Smooth muscle cell (in vitro differentiated cells): ENCODE results near the gene BANP. TPM values are rescaled to one million over a fixed set of nuclear protein-coding genes. Genes with fewer than 3 reads are reported as not detected.
"Not testable (repeated sequence)": the region's sequence is repeated elsewhere in the genome, so short reads cannot be mapped to it uniquely, and the experiment has no call there.

ENCODE experiments used
- DNase-seq: peaks from one replicate; lab custom pipeline; 2025; ENCODE audit not compliant: unreplicated experiment; lab: John Stamatoyannopoulos, UW
- H2AFZ ChIP-seq: fragments of 200-600 bp; sonication (generic); 2 replicates; pipeline ENCODE4 v1.6.0; 2016; ENCODE audit warnings: antibody characterized with exemption, low read depth, mild to moderate bottlenecking
- H3F3A ChIP-seq: fragments of 200-600 bp; sonication (generic); 2 replicates; pipeline ENCODE4 v1.6.0; 2017; ENCODE audit warnings: antibody characterized with exemption, low read depth
- H3K27ac ChIP-seq: fragments of 200-600 bp; sonication (generic); 2 replicates; pipeline ENCODE4 v1.5.1; 2016; ENCODE audit warnings: low read depth, mild to moderate bottlenecking
- H3K27me3 ChIP-seq: fragments of 200-600 bp; sonication (generic); 2 replicates; pipeline ENCODE4 v1.6.1; 2016; ENCODE audit warnings: low read depth, mild to moderate bottlenecking
- H3K36me3 ChIP-seq: fragments of 200-600 bp; sonication (generic); 2 replicates; pipeline ENCODE4 v1.5.1; 2016; ENCODE audit warnings: low read depth
- H3K4me1 ChIP-seq: fragments of 200-600 bp; sonication (generic); 2 replicates; pipeline ENCODE4 v1.5.1; 2016; ENCODE audit warnings: low read depth
- H3K4me2 ChIP-seq: fragments of 200-600 bp; sonication (generic); 2 replicates; pipeline ENCODE4 v1.6.0; 2016; ENCODE audit warnings: mild to moderate bottlenecking
- H3K4me3 ChIP-seq: fragments of 200-600 bp; sonication (generic); 2 replicates; pipeline ENCODE4 v1.5.1; 2016; ENCODE audit warnings: mild to moderate bottlenecking
- H3K79me2 ChIP-seq: fragments of 200-600 bp; sonication (generic); 2 replicates; pipeline ENCODE4 v1.6.0; 2016; ENCODE audit warnings: low read depth, mild to moderate bottlenecking
- H3K9ac ChIP-seq: fragments of 200-600 bp; sonication (generic); 2 replicates; pipeline ENCODE4 v1.6.0; 2016; ENCODE audit warnings: low read depth
- H3K9me3 ChIP-seq: fragments of 200-600 bp; sonication (generic); replicated peaks from 2 replicates; pipeline ENCODE4 v1.5.1; 2016; ENCODE audit warnings: low read depth
- H4K20me1 ChIP-seq: fragments of 200-600 bp; sonication (generic); 2 replicates; pipeline ENCODE4 v1.6.0; 2016; ENCODE audit warnings: low read depth
- CTCF ChIP-seq: fragments of 200-600 bp; sonication (generic); IDR thresholded peaks from 2 replicates; pipeline ENCODE4 v1.5.1; 2017; ENCODE audit warnings: borderline replicate concordance, mild to moderate bottlenecking, antibody characterized with exemption; ENCODE audit not compliant: insufficient read depth, poor library complexity, severe bottlenecking
- WGBS: methylation state at CpG from one replicate; pipeline ENCODE4 v1.1.7; 2016; ENCODE audit warnings: low lambda C conversion rate; 5-methylcytosine and 5-hydroxymethylcytosine counted together
- polyA plus RNA-seq: library from polyadenylated mRNA; unstranded; fragments of >200 nt; fragmentation: Nextera tagmentation; extraction: Ambion mirVana; gene quantifications from 2 replicates; pipeline ENCODE4 v1.2.1, GENCODE V29; 2016
- total RNA-seq: library from RNA; depleted of rRNA; stranded (reverse); fragments of >200 nt; gene quantifications from 2 replicates; pipeline ENCODE4 v1.2.3, GENCODE V29; 2014

BANP gene
- total and polyA plus RNA-seq, 2 experiments from 2014 or later: 11.5 to 19.5 TPM

DNA sequence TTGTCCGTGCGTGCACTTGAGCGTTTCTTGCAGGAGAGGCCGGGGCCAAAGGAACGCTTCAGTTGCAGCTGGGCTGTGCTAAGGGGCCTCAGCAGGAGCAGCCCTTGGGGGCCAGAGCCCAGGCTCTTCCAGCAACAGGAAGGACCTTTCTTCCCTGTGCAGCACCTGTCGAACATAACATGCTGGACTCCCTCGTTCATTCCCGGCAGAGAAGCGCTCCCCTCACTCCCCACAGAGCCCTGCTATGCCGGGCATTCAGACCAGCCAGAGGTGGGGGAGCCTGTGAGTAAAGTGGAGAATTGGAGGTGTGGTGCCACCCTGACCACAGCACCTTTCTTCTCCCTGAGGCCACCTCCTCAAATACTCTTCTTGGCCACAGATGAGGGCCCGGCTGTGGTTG is 94.1 kb downstream of the BANP start:
- H3K27me3 ChIP-seq, H3K36me3 ChIP-seq, H3K27ac ChIP-seq, H3K4me3 ChIP-seq, H3K4me1 ChIP-seq, H3K79me2 ChIP-seq, H3K4me2 ChIP-seq, H3K9me3 ChIP-seq, H2AFZ ChIP-seq, DNase-seq, H3K9ac ChIP-seq, H4K20me1 ChIP-seq, H3F3A ChIP-seq: not testable (repeated sequence)
- 100% methylated on average over 11 of the region's 11 CpGs for WGBS

GRCh38 chr16:88045820-88046303 is 94.6 kb downstream of the BANP start:
- DNase-seq: no peak
- Histone ChIP-seq H3K79me2 (no peaks in the 10 kb centered on the region), H3K4me1 (no peaks in the 10 kb centered on the region), H3K27me3 (no peaks in the 10 kb centered on the region), H2AFZ (no peak overlapping the region), H3K27ac (no peak overlapping the region), H3K4me2 (no peak overlapping the region), H3K4me3 (no peak overlapping the region), H3K9ac (no peak overlapping the region), H3F3A (no peaks in the 10 kb centered on the region), H4K20me1 (no peaks in the 10 kb centered on the region), H3K36me3 (no peaks in the 10 kb centered on the region), H3K9me3 (no peaks in the 10 kb centered on the region)
- WGBS: 99% methylated on average over 18 of the region's 18 CpGs
- no peak for TF ChIP-seq CTCF

DNA sequence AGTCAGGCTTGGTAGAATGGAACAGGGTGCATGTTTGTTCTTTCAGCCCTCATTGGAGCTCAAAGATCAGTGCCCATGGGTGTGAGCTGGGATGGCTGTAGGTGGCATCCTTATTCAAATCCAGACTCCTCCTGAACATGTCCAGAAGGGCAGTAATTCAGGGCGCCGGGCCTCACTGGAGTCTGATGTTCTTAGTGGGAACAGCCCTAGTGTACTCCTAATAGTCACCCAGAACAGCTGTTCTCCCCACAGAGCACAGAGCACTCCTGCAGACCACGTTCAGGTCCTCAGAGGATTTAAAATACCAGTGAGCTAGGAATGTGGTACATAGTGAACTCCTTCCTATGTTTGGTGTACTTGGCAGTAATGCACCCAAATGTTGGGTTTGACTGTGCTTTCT is 96.2 kb downstream of the BANP start:
- Histone ChIP-seq H3K27me3 (no peaks in the 10 kb centered on the region), H3K27ac (no peak overlapping the region), H3K79me2 (no peaks in the 10 kb centered on the region), H3K36me3 (no peaks in the 10 kb centered on the region), H3F3A (no peaks in the 10 kb centered on the region), H4K20me1 (no peaks in the 10 kb centered on the region), H3K4me1 (no peaks in the 10 kb centered on the region), H3K9ac (no peak overlapping the region), H3K4me2 (no peak overlapping the region), H3K9me3 (no peaks in the 10 kb centered on the region), H2AFZ (no peak overlapping the region), H3K4me3 (no peak overlapping the region)
- TF ChIP-seq CTCF: no peak
- no peak for DNase-seq
- 93% methylated on average over 3 of the region's 3 CpGs for WGBS

DNA sequence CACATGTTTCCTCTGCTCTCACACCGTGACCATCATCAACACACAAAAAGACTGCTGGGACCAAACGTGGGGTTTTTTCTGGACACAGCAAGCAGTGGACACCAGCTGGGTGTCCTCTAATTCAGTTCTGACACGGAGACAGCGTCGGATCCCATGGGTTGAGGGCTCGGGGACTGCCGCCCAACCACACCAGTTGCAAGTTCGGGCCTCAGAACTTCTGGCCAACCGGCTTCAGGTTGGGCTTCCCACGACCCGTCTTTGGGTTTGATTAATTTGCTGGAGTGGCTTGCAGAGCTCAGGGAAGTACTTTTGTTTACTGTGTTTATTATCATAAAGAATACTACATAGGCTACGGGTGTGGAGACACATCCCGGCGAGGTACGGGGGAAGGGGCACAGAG is 97.8 kb downstream of the BANP start:
- H3K4me1 ChIP-seq: no peaks in the 10 kb centered on the region
- H3F3A ChIP-seq: no peaks in the 10 kb centered on the region
- H3K4me3 ChIP-seq: no peak overlapping the region
- H2AFZ ChIP-seq: no peak overlapping the region
- no peaks in the 10 kb centered on the region for H3K27me3 ChIP-seq
- no peaks in the 10 kb centered on the region for H4K20me1 ChIP-seq
- H3K9me3 ChIP-seq: no peaks in the 10 kb centered on the region
- H3K36me3 ChIP-seq: no peaks in the 10 kb centered on the region
- WGBS: 95% methylated on average over 15 of the region's 15 CpGs
- DNase-seq: no peak
- no peaks in the 10 kb centered on the region for H3K79me2 ChIP-seq
- no peak overlapping the region for H3K4me2 ChIP-seq
- H3K27ac ChIP-seq: no peak overlapping the region
- no peak for TF ChIP-seq CTCF
- H3K9ac ChIP-seq: no peak overlapping the region
